WTC11 (cell line): Measurements from ENCODE around the gene PAM. TPM values are rescaled to one million over a fixed set of nuclear protein-coding genes. Genes with fewer than 3 reads are reported as not detected.

Source experiments
- ATAC-seq: fragments of 200-7000 bp; cut with Tn5 transposase; 2 replicates; pipeline ENCODE4 v1.10.0; 2021; ENCODE audit warnings: mild to moderate bottlenecking, moderate library complexity
- CTCF ChIA-PET: fragments of 300-600 bp; sonication (Branson Sonifier 250); formaldehyde crosslinking; loops from one replicate; lab custom pipeline; 2021; ENCODE audit warnings: antibody characterized with exemption; lab: Charles Lee
- POLR2A ChIA-PET: fragments of 350-600 bp; sonication (Branson Sonifier 250); formaldehyde crosslinking; loops from one replicate; lab custom pipeline; 2021; ENCODE audit warnings: antibody characterized with exemption; lab: Charles Lee
- DNase-seq: peaks from one replicate; pipeline ENCODE4 v3.0.0; 2021; ENCODE audit warnings: low spot score
- H3K27ac Mint-ChIP-seq: 2 replicates; pipeline ENCODE4 v1.8.0; 2021; ENCODE audit warnings: mixed read lengths
- H3K27me3 Mint-ChIP-seq: 2 replicates; pipeline ENCODE4 v1.8.0; 2021; ENCODE audit warnings: low read depth, mild to moderate bottlenecking, moderate library complexity, mixed read lengths
- H3K36me3 Mint-ChIP-seq: 2 replicates; pipeline ENCODE4 v1.8.0; 2021; ENCODE audit warnings: mixed read lengths
- H3K4me1 Mint-ChIP-seq: 2 replicates; pipeline ENCODE4 v1.8.0; 2022; ENCODE audit warnings: mixed read lengths
- H3K4me3 Mint-ChIP-seq: 2 replicates; pipeline ENCODE4 v1.8.0; 2021; ENCODE audit warnings: mild to moderate bottlenecking, moderate library complexity, mixed read lengths
- H3K9me3 Mint-ChIP-seq: 2 replicates; pipeline ENCODE4 v1.8.0; 2021; ENCODE audit warnings: mixed read lengths
- ELF4 ChIP-seq: sonication (generic); formaldehyde crosslinking; IDR thresholded peaks from 2 replicates; pipeline ENCODE4 v1.8.1; 2022; ENCODE audit warnings: low read depth, mild to moderate bottlenecking, moderate library complexity, missing genetic modification reagents
- FOXP1 ChIP-seq: sonication (generic); formaldehyde crosslinking; IDR thresholded peaks from 2 replicates; pipeline ENCODE4 v1.8.0; 2022; ENCODE audit warnings: missing genetic modification reagents, mild to moderate bottlenecking, moderate library complexity, borderline replicate concordance
- GTF2I ChIP-seq: fragments of 250-450 bp; sonication (Bioruptor Pico); conservative IDR thresholded peaks from 2 replicates; pipeline ENCODE4 v1.4.0; 2021; ENCODE audit warnings: mild to moderate bottlenecking
- JAZF1 ChIP-seq: fragments of 250-450 bp; sonication (Bioruptor Pico); IDR thresholded peaks from 2 replicates; pipeline ENCODE4 v1.9.0; 2021; ENCODE audit warnings: moderate library complexity, mild to moderate bottlenecking, inconsistent platforms
- KAT7 ChIP-seq: sonication (generic); formaldehyde crosslinking; IDR thresholded peaks from 2 replicates; pipeline ENCODE4 v1.8.1; 2023; ENCODE audit warnings: missing genetic modification reagents, mild to moderate bottlenecking, borderline replicate concordance
- MXD4 ChIP-seq: fragments of 250-450 bp; sonication (Bioruptor Pico); IDR thresholded peaks from 2 replicates; pipeline ENCODE4 v1.8.0; 2021; ENCODE audit warnings: mild to moderate bottlenecking, moderate library complexity, borderline replicate concordance
- SOX15 ChIP-seq: fragments of 250-450 bp; sonication (Bioruptor Pico); IDR thresholded peaks from 2 replicates; pipeline ENCODE4 v1.9.0; 2021; ENCODE audit warnings: mild to moderate bottlenecking
- SP1 ChIP-seq: sonication (generic); formaldehyde crosslinking; conservative IDR thresholded peaks from 2 replicates; pipeline ENCODE4 v1.8.1; 2022; ENCODE audit warnings: missing genetic modification reagents
- TEAD4 ChIP-seq: sonication (generic); formaldehyde crosslinking; IDR thresholded peaks from 2 replicates; pipeline ENCODE4 v1.8.0; 2022; ENCODE audit warnings: mild to moderate bottlenecking, missing genetic modification reagents
- ZNF416 ChIP-seq: fragments of 250-450 bp; sonication (Bioruptor Pico); IDR thresholded peaks from 2 replicates; pipeline ENCODE4 v1.9.0; 2021; ENCODE audit warnings: mild to moderate bottlenecking, inconsistent platforms
- total RNA-seq: library from RNA; stranded (reverse); gene quantifications from 3 replicates; pipeline ENCODE4 v1.2.3, GENCODE V29; 2021
- TF ChIP-seq, protein P1 (sequence below): sonication (generic); formaldehyde crosslinking; IDR thresholded peaks from 2 replicates; pipeline ENCODE4 v1.8.0; 2023; ENCODE audit warnings: missing genetic modification reagents
- TF ChIP-seq, protein P2 (sequence below): sonication (generic); formaldehyde crosslinking; IDR thresholded peaks from 2 replicates; pipeline ENCODE4 v1.8.0; 2023; ENCODE audit warnings: missing genetic modification reagents, mild to moderate bottlenecking, borderline replicate concordance
- TF ChIP-seq, protein P3 (sequence below): fragments of 250-450 bp; sonication (Bioruptor Pico); IDR thresholded peaks from 2 replicates; pipeline ENCODE4 v1.9.0; 2021; ENCODE audit warnings: mild to moderate bottlenecking, borderline replicate concordance
- TF ChIP-seq, protein P4 (sequence below): fragments of 250-450 bp; sonication (Bioruptor Pico); IDR thresholded peaks from 2 replicates; pipeline ENCODE4 v1.9.0; 2021; ENCODE audit warnings: mild to moderate bottlenecking
- TF ChIP-seq, protein P5 (sequence below): sonication (generic); formaldehyde crosslinking; IDR thresholded peaks from 2 replicates; pipeline ENCODE4 v1.8.0; 2022; ENCODE audit warnings: mild to moderate bottlenecking, missing genetic modification reagents
- TF ChIP-seq, protein P6 (sequence below): sonication (generic); formaldehyde crosslinking; IDR thresholded peaks from 2 replicates; pipeline ENCODE4 v1.8.0; 2022; ENCODE audit warnings: mild to moderate bottlenecking, missing genetic modification reagents
- TF ChIP-seq, protein P7 (sequence below): fragments of 250-450 bp; sonication (Bioruptor Pico); IDR thresholded peaks from 2 replicates; pipeline ENCODE4 v1.9.0; 2021; ENCODE audit warnings: moderate library complexity, mild to moderate bottlenecking, inconsistent platforms, borderline replicate concordance
- TF ChIP-seq, protein P8 (sequence below): fragments of 250-450 bp; sonication (Bioruptor Pico); conservative IDR thresholded peaks from 2 replicates; pipeline ENCODE4 v1.9.0; 2021; ENCODE audit warnings: mild to moderate bottlenecking
- TF ChIP-seq, protein P9 (sequence below): fragments of 200-600 bp; IDR thresholded peaks from 2 replicates; pipeline ENCODE4 v1.8.0; 2022; ENCODE audit warnings: antibody characterized with exemption

PAM gene
- total RNA-seq, 1 experiment from 2014 or later: 52.3 TPM

DNA sequence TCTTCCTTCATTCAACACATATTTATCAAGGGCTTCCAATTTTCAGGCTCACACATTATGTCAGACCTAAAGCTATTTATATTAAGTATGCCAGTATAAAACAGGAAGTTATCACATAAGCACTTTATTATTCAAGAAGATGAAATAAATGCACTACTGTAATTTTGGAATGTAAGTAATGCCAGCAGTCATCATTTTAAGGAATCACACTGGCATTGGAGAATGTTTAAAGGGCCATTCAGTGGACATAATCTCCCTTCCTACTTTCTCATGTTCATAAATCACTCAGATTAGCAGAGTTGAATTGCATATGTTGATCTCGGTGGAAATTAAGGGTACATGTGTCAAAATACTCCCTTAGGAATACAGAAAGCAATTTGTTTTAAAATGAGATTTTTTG lies 200.4 kb downstream of the PAM start:
- H3K27ac Mint-ChIP-seq: no peak overlapping the region
- DNase-seq (no peak), ATAC-seq (no peak)
- no peaks in the 10 kb centered on the region for H3K9me3 Mint-ChIP-seq
- ChIA-PET POLR2A (no interaction called here), CTCF (no interaction called here)
- H3K4me1 Mint-ChIP-seq: no peaks in the 10 kb centered on the region
- H3K36me3 Mint-ChIP-seq: no peaks in the 10 kb centered on the region
- no peak overlapping the region for H3K4me3 Mint-ChIP-seq
- TF ChIP-seq, protein P1, sequence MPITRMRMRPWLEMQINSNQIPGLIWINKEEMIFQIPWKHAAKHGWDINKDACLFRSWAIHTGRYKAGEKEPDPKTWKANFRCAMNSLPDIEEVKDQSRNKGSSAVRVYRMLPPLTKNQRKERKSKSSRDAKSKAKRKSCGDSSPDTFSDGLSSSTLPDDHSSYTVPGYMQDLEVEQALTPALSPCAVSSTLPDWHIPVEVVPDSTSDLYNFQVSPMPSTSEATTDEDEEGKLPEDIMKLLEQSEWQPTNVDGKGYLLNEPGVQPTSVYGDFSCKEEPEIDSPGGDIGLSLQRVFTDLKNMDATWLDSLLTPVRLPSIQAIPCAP: no peak
- TF ChIP-seq MXD4 (CRISPR knock-in tag): no peak
- TF ChIP-seq KAT7 (CRISPR knock-in tag): no peak
- TF ChIP-seq ELF4 (CRISPR knock-in tag): no peak
- no peak for TF ChIP-seq SP1 (CRISPR knock-in tag)
- TF ChIP-seq, protein P2, sequence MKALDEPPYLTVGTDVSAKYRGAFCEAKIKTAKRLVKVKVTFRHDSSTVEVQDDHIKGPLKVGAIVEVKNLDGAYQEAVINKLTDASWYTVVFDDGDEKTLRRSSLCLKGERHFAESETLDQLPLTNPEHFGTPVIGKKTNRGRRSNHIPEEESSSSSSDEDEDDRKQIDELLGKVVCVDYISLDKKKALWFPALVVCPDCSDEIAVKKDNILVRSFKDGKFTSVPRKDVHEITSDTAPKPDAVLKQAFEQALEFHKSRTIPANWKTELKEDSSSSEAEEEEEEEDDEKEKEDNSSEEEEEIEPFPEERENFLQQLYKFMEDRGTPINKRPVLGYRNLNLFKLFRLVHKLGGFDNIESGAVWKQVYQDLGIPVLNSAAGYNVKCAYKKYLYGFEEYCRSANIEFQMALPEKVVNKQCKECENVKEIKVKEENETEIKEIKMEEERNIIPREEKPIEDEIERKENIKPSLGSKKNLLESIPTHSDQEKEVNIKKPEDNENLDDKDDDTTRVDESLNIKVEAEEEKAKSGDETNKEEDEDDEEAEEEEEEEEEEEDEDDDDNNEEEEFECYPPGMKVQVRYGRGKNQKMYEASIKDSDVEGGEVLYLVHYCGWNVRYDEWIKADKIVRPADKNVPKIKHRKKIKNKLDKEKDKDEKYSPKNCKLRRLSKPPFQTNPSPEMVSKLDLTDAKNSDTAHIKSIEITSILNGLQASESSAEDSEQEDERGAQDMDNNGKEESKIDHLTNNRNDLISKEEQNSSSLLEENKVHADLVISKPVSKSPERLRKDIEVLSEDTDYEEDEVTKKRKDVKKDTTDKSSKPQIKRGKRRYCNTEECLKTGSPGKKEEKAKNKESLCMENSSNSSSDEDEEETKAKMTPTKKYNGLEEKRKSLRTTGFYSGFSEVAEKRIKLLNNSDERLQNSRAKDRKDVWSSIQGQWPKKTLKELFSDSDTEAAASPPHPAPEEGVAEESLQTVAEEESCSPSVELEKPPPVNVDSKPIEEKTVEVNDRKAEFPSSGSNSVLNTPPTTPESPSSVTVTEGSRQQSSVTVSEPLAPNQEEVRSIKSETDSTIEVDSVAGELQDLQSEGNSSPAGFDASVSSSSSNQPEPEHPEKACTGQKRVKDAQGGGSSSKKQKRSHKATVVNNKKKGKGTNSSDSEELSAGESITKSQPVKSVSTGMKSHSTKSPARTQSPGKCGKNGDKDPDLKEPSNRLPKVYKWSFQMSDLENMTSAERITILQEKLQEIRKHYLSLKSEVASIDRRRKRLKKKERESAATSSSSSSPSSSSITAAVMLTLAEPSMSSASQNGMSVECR (CRISPR knock-in tag): no peak
- TF ChIP-seq, protein P3, sequence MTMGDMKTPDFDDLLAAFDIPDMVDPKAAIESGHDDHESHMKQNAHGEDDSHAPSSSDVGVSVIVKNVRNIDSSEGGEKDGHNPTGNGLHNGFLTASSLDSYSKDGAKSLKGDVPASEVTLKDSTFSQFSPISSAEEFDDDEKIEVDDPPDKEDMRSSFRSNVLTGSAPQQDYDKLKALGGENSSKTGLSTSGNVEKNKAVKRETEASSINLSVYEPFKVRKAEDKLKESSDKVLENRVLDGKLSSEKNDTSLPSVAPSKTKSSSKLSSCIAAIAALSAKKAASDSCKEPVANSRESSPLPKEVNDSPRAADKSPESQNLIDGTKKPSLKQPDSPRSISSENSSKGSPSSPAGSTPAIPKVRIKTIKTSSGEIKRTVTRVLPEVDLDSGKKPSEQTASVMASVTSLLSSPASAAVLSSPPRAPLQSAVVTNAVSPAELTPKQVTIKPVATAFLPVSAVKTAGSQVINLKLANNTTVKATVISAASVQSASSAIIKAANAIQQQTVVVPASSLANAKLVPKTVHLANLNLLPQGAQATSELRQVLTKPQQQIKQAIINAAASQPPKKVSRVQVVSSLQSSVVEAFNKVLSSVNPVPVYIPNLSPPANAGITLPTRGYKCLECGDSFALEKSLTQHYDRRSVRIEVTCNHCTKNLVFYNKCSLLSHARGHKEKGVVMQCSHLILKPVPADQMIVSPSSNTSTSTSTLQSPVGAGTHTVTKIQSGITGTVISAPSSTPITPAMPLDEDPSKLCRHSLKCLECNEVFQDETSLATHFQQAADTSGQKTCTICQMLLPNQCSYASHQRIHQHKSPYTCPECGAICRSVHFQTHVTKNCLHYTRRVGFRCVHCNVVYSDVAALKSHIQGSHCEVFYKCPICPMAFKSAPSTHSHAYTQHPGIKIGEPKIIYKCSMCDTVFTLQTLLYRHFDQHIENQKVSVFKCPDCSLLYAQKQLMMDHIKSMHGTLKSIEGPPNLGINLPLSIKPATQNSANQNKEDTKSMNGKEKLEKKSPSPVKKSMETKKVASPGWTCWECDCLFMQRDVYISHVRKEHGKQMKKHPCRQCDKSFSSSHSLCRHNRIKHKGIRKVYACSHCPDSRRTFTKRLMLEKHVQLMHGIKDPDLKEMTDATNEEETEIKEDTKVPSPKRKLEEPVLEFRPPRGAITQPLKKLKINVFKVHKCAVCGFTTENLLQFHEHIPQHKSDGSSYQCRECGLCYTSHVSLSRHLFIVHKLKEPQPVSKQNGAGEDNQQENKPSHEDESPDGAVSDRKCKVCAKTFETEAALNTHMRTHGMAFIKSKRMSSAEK (CRISPR knock-in tag): no peak
- no peak for TF ChIP-seq SOX15 (CRISPR knock-in tag)
- no peak for TF ChIP-seq JAZF1 (CRISPR knock-in tag)
- TF ChIP-seq FOXP1 (CRISPR knock-in tag): no peak
- TF ChIP-seq, protein P4, sequence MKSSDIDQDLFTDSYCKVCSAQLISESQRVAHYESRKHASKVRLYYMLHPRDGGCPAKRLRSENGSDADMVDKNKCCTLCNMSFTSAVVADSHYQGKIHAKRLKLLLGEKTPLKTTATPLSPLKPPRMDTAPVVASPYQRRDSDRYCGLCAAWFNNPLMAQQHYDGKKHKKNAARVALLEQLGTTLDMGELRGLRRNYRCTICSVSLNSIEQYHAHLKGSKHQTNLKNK (CRISPR knock-in tag): no peak
- TF ChIP-seq, protein P5, sequence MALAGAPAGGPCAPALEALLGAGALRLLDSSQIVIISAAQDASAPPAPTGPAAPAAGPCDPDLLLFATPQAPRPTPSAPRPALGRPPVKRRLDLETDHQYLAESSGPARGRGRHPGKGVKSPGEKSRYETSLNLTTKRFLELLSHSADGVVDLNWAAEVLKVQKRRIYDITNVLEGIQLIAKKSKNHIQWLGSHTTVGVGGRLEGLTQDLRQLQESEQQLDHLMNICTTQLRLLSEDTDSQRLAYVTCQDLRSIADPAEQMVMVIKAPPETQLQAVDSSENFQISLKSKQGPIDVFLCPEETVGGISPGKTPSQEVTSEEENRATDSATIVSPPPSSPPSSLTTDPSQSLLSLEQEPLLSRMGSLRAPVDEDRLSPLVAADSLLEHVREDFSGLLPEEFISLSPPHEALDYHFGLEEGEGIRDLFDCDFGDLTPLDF: no peak
- TF ChIP-seq TEAD4: no peak
- TF ChIP-seq, protein P6, sequence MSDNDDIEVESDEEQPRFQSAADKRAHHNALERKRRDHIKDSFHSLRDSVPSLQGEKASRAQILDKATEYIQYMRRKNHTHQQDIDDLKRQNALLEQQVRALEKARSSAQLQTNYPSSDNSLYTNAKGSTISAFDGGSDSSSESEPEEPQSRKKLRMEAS: no peak
- TF ChIP-seq, protein P7, sequence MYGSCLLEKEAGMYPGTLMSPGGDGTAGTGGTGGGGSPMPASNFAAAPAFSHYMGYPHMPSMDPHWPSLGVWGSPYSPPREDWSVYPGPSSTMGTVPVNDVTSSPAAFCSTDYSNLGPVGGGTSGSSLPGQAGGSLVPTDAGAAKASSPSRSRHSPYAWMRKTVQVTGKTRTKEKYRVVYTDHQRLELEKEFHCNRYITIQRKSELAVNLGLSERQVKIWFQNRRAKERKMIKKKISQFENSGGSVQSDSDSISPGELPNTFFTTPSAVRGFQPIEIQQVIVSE (CRISPR knock-in tag): no peak
- no peak for TF ChIP-seq GTF2I (CRISPR knock-in tag)
- TF ChIP-seq, protein P8, sequence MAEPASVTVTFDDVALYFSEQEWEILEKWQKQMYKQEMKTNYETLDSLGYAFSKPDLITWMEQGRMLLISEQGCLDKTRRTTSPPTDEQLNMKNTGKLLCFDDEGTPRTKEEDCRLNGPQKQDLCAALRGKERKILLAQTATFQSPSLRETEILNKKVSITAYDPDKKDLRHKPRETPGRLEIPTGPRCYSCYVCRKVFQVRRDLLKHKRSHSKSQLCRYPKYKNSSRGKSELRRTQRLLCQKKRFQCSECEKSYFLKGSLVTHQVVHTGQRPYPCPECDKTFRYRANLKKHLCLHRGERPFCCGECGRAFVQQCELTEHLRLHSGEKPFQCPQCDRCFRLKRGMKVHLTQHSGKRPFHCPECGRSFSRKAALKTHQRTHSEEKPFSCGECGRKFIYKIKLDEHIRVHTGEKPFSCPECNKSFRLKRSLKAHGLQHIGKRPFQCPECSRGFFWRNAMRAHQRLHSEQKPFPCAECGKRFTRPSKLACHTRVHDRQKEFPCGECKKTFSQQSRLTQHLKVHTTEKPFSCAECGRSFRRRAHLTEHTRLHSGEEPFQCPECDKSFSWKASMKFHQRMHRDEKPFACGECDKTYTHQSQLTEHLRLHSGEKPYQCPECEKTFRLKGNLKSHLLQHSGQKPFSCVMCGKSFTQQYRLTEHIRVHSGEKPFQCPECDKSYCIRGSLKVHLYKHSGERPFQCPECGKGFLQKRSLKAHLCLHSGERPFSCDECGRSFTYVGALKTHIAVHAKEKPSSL (CRISPR knock-in tag): no peak
- TF ChIP-seq, protein P9, sequence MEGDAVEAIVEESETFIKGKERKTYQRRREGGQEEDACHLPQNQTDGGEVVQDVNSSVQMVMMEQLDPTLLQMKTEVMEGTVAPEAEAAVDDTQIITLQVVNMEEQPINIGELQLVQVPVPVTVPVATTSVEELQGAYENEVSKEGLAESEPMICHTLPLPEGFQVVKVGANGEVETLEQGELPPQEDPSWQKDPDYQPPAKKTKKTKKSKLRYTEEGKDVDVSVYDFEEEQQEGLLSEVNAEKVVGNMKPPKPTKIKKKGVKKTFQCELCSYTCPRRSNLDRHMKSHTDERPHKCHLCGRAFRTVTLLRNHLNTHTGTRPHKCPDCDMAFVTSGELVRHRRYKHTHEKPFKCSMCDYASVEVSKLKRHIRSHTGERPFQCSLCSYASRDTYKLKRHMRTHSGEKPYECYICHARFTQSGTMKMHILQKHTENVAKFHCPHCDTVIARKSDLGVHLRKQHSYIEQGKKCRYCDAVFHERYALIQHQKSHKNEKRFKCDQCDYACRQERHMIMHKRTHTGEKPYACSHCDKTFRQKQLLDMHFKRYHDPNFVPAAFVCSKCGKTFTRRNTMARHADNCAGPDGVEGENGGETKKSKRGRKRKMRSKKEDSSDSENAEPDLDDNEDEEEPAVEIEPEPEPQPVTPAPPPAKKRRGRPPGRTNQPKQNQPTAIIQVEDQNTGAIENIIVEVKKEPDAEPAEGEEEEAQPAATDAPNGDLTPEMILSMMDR: no peak
- no peak for TF ChIP-seq ZNF416 (CRISPR knock-in tag)
- no peaks in the 10 kb centered on the region for H3K27me3 Mint-ChIP-seq
